Neural progenitor cell (in vitro differentiated cells): ENCODE results near the gene FRS3.

ENCODE experiments used
- EZH2 ChIP-seq: fragments of 200-600 bp; sonication (generic); IDR thresholded peaks from 2 replicates; pipeline ENCODE4 v1.6.1; 2017; ENCODE audit warnings: antibody characterized with exemption, mild to moderate bottlenecking, moderate library complexity
- EZH2phosphoT487 ChIP-seq: fragments of 200-600 bp; sonication (generic); IDR thresholded peaks from 2 replicates; pipeline ENCODE4 v1.6.1; 2017; ENCODE audit warnings: antibody characterized with exemption
- TF ChIP-seq, protein P1 (sequence below): fragments of 200-600 bp; sonication (generic); IDR thresholded peaks from 2 replicates; pipeline ENCODE4 v1.5.1; 2017; ENCODE audit warnings: antibody characterized with exemption, mild to moderate bottlenecking

GRCh38 chr6:41818271-41819054 lies 38.8 kb upstream of the FRS3 start:
- TF ChIP-seq, protein P1, sequence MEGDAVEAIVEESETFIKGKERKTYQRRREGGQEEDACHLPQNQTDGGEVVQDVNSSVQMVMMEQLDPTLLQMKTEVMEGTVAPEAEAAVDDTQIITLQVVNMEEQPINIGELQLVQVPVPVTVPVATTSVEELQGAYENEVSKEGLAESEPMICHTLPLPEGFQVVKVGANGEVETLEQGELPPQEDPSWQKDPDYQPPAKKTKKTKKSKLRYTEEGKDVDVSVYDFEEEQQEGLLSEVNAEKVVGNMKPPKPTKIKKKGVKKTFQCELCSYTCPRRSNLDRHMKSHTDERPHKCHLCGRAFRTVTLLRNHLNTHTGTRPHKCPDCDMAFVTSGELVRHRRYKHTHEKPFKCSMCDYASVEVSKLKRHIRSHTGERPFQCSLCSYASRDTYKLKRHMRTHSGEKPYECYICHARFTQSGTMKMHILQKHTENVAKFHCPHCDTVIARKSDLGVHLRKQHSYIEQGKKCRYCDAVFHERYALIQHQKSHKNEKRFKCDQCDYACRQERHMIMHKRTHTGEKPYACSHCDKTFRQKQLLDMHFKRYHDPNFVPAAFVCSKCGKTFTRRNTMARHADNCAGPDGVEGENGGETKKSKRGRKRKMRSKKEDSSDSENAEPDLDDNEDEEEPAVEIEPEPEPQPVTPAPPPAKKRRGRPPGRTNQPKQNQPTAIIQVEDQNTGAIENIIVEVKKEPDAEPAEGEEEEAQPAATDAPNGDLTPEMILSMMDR, result no peak
- TF ChIP-seq EZH2phosphoT487, result no peak
- no peak for TF ChIP-seq EZH2
